HEK293 (cell line): Measurements from ENCODE around the gene PPP6R1.

Source experiments
- CTCF ChIA-PET: fragments of 350-600 bp; formaldehyde crosslinking; extraction: SDS; loops from one replicate; lab custom pipeline; 2021; ENCODE audit warnings: antibody characterized with exemption; lab: Yijun Ruan, JAX
- POLR2A ChIA-PET: fragments of 300-600 bp; formaldehyde crosslinking; extraction: SDS; loops from one replicate; lab custom pipeline; 2020; ENCODE audit warnings: antibody characterized with exemption, inconsistent platforms; lab: Yijun Ruan, JAX
- H3K27ac ChIP-seq: fragments of 200-500 bp; sonication (Bioruptor generic); 2 replicates; pipeline ENCODE4 v1.5.1; 2014; ENCODE audit warnings: low read depth, low read length, control low read depth, inconsistent platforms; ENCODE audit errors: extremely low read depth
- H3K36me3 ChIP-seq, 2 experiments: fragments of 200-500 bp in 1 of 2; sonication (Bioruptor generic) in 1 of 2; 1 replicate in 1 of 2; 2 replicates in 1 of 2; pipeline ENCODE4 v1.5.1; 2014 to 2017; ENCODE audit warnings: inconsistent platforms in 2 of 2, low read length in 2 of 2; ENCODE audit not compliant: control insufficient read depth in 2 of 2, insufficient read depth in 1 of 2
- H3K4me1 ChIP-seq: fragments of 200-500 bp; sonication (Bioruptor generic); 2 replicates; pipeline ENCODE4 v1.5.1; 2014; ENCODE audit warnings: mild to moderate bottlenecking, low read length, inconsistent platforms; ENCODE audit not compliant: control insufficient read depth, insufficient read depth
- H3K4me3 ChIP-seq: 2 replicates; pipeline ENCODE4 v1.5.1; 2011; ENCODE audit warnings: low read depth, mild to moderate bottlenecking, control low read depth, low read length, moderate library complexity
- H3K9me3 ChIP-seq: fragments of 200-500 bp; sonication (Bioruptor generic); 2 replicates; pipeline ENCODE4 v1.5.1; 2014; ENCODE audit warnings: low read depth, low read length, inconsistent platforms; ENCODE audit not compliant: control insufficient read depth, insufficient read depth
- BCL11B ChIP-seq: fragments of 450-650 bp; formaldehyde crosslinking; IDR thresholded peaks from 2 replicates; pipeline ENCODE4 v1.5.1; 2016; ENCODE audit warnings: low read depth, missing biosample characterization, missing genetic modification characterization
- HOXC10 ChIP-seq: sonication (generic); formaldehyde crosslinking; IDR thresholded peaks from 2 replicates; pipeline ENCODE4 v1.8.1; 2023; ENCODE audit warnings: mild to moderate bottlenecking, missing genetic modification reagents
- KLF16 ChIP-seq: fragments of 450-650 bp; formaldehyde crosslinking; IDR thresholded peaks from 2 replicates; pipeline ENCODE4 v1.5.1; 2017; ENCODE audit warnings: missing biosample characterization, missing genetic modification characterization
- OVOL3 ChIP-seq: fragments of 450-650 bp; formaldehyde crosslinking; IDR thresholded peaks from 2 replicates; pipeline ENCODE4 v1.5.1; 2016; ENCODE audit warnings: missing biosample characterization, missing genetic modification characterization
- ZBTB20 ChIP-seq: fragments of 450-650 bp; formaldehyde crosslinking; IDR thresholded peaks from 2 replicates; pipeline ENCODE4 v1.5.1; 2016; ENCODE audit warnings: missing biosample characterization, missing genetic modification characterization
- ZBTB48 ChIP-seq: fragments of 450-650 bp; formaldehyde crosslinking; IDR thresholded peaks from 2 replicates; pipeline ENCODE4 v1.5.1; 2016; ENCODE audit warnings: missing biosample characterization, missing genetic modification characterization
- ZFHX2 ChIP-seq: fragments of 450-650 bp; formaldehyde crosslinking; conservative IDR thresholded peaks from 2 replicates; pipeline ENCODE4 v1.5.1; 2016; ENCODE audit warnings: missing biosample characterization, missing genetic modification characterization
- ZFP37 ChIP-seq: fragments of 450-650 bp; formaldehyde crosslinking; IDR thresholded peaks from 2 replicates; pipeline ENCODE4 v1.5.1; 2016; ENCODE audit warnings: missing biosample characterization, missing genetic modification characterization
- ZFP69B ChIP-seq: fragments of 450-650 bp; formaldehyde crosslinking; IDR thresholded peaks from 2 replicates; pipeline ENCODE4 v1.5.1; 2016; ENCODE audit warnings: missing biosample characterization, missing genetic modification characterization
- ZNF214 ChIP-seq: fragments of 450-650 bp; formaldehyde crosslinking; IDR thresholded peaks from 2 replicates; pipeline ENCODE4 v1.5.1; 2017; ENCODE audit warnings: missing biosample characterization, mild to moderate bottlenecking, missing genetic modification characterization, borderline replicate concordance
- ZNF366 ChIP-seq: fragments of 450-650 bp; formaldehyde crosslinking; conservative IDR thresholded peaks from 2 replicates; pipeline ENCODE4 v1.5.1; 2016; ENCODE audit warnings: missing biosample characterization, missing genetic modification characterization
- ZNF404 ChIP-seq: fragments of 450-650 bp; formaldehyde crosslinking; IDR thresholded peaks from 2 replicates; pipeline ENCODE4 v1.5.1; 2017; ENCODE audit warnings: missing biosample characterization, missing genetic modification characterization
- ZNF530 ChIP-seq: fragments of 450-650 bp; formaldehyde crosslinking; IDR thresholded peaks from 2 replicates; pipeline ENCODE4 v1.5.1; 2016; ENCODE audit warnings: low read depth, missing biosample characterization, missing genetic modification characterization
- ZNF571 ChIP-seq: fragments of 450-650 bp; formaldehyde crosslinking; IDR thresholded peaks from 2 replicates; pipeline ENCODE4 v1.5.0; 2017; ENCODE audit warnings: missing biosample characterization, missing genetic modification characterization
- ZNF585B ChIP-seq: fragments of 450-650 bp; formaldehyde crosslinking; IDR thresholded peaks from 2 replicates; pipeline ENCODE4 v1.5.1; 2016; ENCODE audit warnings: missing biosample characterization, missing genetic modification characterization
- ZNF629 ChIP-seq: fragments of 450-650 bp; formaldehyde crosslinking; IDR thresholded peaks from 2 replicates; pipeline ENCODE4 v1.5.1; 2017; ENCODE audit warnings: missing biosample characterization, missing genetic modification characterization
- ZNF768 ChIP-seq: fragments of 450-650 bp; formaldehyde crosslinking; IDR thresholded peaks from 2 replicates; pipeline ENCODE4 v1.5.1; 2018; ENCODE audit warnings: missing biosample characterization, mild to moderate bottlenecking, missing genetic modification characterization
- ZNF785 ChIP-seq: fragments of 450-650 bp; formaldehyde crosslinking; IDR thresholded peaks from 2 replicates; pipeline ENCODE4 v1.5.1; 2016; ENCODE audit warnings: missing biosample characterization, missing genetic modification characterization
- TF ChIP-seq, protein P1 (sequence below): fragments of 450-650 bp; formaldehyde crosslinking; IDR thresholded peaks from 2 replicates; pipeline ENCODE4 v1.5.1; 2016; ENCODE audit warnings: missing biosample characterization, missing genetic modification characterization
- TF ChIP-seq, protein P2 (sequence below): fragments of 450-650 bp; formaldehyde crosslinking; IDR thresholded peaks from 2 replicates; pipeline ENCODE4 v1.5.1; 2016; ENCODE audit warnings: missing biosample characterization, missing genetic modification characterization
- TF ChIP-seq, protein P3 (sequence below): fragments of 450-650 bp; formaldehyde crosslinking; IDR thresholded peaks from 2 replicates; pipeline ENCODE4 v1.5.0; 2017; ENCODE audit warnings: missing biosample characterization, missing genetic modification characterization, borderline replicate concordance
- TF ChIP-seq, protein P4 (sequence below): fragments of 450-650 bp; formaldehyde crosslinking; IDR thresholded peaks from 2 replicates; pipeline ENCODE4 v1.5.1; 2017; ENCODE audit warnings: missing biosample characterization, missing genetic modification characterization
- TF ChIP-seq, protein P5 (sequence below): fragments of 450-650 bp; formaldehyde crosslinking; IDR thresholded peaks from 2 replicates; pipeline ENCODE4 v1.5.1; 2016; ENCODE audit warnings: missing biosample characterization, missing genetic modification characterization, low read depth

The PPP6R1 gene

DNA sequence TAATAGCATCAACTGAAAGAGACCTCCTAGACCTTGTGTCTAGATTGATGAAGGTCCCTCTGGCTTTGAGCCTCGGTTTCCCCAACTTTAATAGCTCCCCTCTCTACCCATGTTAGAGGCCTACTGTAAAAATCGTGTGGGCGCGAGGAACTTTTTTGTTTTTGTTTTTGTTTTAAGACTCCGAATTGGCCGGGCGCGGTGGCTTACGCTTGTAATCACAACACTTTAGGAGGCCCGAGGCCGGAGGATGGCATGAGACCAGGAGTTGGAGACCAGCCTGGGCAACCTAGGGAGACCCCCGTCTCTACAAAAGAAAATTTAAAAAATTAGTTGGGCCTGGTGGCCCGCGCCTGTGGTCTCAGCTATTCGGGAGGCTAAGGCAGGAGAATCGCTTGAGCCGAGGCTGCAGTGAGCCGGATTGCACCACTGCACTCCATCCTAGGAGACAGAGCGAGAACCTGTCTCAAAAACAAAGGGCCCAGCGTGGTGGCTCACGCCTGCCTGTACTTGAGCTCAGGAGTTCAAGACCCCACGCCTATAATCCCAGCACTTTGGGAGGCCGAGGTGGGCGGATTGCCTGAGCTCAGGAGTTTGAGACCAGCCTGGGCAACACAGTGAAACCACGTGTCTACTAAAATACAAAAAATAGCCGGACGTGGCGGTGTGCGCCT lies 858 bp upstream of the PPP6R1 start (continued):
- TF ChIP-seq, protein P1, sequence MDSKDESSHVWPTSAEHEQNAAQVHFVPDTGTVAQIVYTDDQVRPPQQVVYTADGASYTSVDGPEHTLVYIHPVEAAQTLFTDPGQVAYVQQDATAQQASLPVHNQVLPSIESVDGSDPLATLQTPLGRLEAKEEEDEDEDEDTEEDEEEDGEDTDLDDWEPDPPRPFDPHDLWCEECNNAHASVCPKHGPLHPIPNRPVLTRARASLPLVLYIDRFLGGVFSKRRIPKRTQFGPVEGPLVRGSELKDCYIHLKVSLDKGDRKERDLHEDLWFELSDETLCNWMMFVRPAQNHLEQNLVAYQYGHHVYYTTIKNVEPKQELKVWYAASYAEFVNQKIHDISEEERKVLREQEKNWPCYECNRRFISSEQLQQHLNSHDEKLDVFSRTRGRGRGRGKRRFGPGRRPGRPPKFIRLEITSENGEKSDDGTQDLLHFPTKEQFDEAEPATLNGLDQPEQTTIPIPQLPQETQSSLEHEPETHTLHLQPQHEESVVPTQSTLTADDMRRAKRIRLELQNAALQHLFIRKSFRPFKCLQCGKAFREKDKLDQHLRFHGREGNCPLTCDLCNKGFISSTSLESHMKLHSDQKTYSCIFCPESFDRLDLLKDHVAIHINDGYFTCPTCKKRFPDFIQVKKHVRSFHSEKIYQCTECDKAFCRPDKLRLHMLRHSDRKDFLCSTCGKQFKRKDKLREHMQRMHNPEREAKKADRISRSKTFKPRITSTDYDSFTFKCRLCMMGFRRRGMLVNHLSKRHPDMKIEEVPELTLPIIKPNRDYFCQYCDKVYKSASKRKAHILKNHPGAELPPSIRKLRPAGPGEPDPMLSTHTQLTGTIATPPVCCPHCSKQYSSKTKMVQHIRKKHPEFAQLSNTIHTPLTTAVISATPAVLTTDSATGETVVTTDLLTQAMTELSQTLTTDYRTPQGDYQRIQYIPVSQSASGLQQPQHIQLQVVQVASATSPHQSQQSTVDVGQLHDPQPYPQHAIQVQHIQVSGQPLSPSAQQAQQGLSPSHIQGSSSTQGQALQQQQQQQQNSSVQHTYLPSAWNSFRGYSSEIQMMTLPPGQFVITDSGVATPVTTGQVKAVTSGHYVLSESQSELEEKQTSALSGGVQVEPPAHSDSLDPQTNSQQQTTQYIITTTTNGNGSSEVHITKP (tag by site-specific recombination) = peak; percentile 55
- TF ChIP-seq, protein P2, sequence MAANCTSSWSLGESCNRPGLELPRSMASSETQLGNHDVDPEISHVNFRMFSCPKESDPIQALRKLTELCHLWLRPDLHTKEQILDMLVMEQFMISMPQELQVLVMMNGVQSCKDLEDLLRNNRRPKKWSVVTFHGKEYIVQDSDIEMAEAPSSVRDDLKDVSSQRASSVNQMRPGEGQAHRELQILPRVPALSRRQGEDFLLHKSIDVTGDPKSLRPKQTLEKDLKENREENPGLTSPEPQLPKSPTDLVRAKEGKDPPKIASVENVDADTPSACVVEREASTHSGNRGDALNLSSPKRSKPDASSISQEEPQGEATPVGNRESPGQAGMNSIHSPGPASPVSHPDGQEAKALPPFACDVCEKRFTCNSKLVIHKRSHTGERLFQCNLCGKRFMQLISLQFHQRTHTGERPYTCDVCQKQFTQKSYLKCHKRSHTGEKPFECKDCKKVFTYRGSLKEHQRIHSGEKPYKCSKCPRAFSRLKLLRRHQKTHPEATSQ (tag by site-specific recombination) = no peak
- TF ChIP-seq ZFP69B = 0 out of 2 replicates have a peak, but pooled peaks have one; percentile 6
- peak; percentile 2; the same call in 1 of the 2 replicates for TF ChIP-seq OVOL3 (tag by site-specific recombination)
- peak; percentile 56 for TF ChIP-seq ZFHX2 (tag by site-specific recombination)
- 0 out of 2 replicates have a peak, but pooled peaks have one; percentile 24 for TF ChIP-seq ZBTB20 (tag by site-specific recombination)
- TF ChIP-seq ZNF404 = no peak
- TF ChIP-seq, protein P3, sequence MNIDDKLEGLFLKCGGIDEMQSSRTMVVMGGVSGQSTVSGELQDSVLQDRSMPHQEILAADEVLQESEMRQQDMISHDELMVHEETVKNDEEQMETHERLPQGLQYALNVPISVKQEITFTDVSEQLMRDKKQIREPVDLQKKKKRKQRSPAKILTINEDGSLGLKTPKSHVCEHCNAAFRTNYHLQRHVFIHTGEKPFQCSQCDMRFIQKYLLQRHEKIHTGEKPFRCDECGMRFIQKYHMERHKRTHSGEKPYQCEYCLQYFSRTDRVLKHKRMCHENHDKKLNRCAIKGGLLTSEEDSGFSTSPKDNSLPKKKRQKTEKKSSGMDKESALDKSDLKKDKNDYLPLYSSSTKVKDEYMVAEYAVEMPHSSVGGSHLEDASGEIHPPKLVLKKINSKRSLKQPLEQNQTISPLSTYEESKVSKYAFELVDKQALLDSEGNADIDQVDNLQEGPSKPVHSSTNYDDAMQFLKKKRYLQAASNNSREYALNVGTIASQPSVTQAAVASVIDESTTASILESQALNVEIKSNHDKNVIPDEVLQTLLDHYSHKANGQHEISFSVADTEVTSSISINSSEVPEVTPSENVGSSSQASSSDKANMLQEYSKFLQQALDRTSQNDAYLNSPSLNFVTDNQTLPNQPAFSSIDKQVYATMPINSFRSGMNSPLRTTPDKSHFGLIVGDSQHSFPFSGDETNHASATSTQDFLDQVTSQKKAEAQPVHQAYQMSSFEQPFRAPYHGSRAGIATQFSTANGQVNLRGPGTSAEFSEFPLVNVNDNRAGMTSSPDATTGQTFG (tag by site-specific recombination) = no peak
- TF ChIP-seq, all 188 proteins: peak for 11

DNA sequence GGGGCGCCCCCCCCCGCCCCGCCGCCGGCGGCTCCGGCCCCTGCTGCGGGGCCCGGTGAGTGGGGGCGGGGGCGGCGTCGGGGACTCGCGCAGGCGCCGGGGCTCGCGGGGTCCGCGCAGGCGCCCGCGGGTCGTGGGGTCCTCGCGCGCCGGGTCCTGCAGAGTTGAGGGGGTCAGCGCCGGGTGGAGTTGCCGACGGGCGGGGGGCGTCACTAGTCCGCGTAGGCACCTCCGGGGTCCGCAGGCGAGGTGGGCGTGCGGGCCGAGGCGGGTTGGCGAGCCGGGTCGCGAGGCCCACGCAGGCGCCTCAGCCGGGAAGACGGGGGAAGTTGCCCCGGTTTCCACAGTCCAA lies 365 bp downstream of the PPP6R1 start:
- peaks cover 0 to 33% of the 10 kb centered on the region in 2 experiments; a peak in 1 of 3 replicates for H3K36me3 ChIP-seq
- peak overlapping the region; percentile 96 for H3K4me3 ChIP-seq
- CTCF ChIA-PET = interaction anchor here (0.6 to 0.7 kb wide), 2 partner anchors 43 to 92 kb away, joined by 3 to 5 read pairs; partner anchors contain the start of gene DNAAF3
- POLR2A ChIA-PET = interaction anchor here (0.6 to 4.0 kb wide), 23 partner anchors 8 to 389 kb away, joined by 3 to 79 read pairs (median 6); partner anchors contain the start of genes BRSK1, CCDC106, DNAAF3 and FIZ1
- H3K9me3 ChIP-seq = no peaks in the 10 kb centered on the region
- peak overlapping the region; percentile 94 for H3K27ac ChIP-seq
- peaks cover 28% of the 10 kb centered on the region for H3K4me1 ChIP-seq
- TF ChIP-seq, protein P4, sequence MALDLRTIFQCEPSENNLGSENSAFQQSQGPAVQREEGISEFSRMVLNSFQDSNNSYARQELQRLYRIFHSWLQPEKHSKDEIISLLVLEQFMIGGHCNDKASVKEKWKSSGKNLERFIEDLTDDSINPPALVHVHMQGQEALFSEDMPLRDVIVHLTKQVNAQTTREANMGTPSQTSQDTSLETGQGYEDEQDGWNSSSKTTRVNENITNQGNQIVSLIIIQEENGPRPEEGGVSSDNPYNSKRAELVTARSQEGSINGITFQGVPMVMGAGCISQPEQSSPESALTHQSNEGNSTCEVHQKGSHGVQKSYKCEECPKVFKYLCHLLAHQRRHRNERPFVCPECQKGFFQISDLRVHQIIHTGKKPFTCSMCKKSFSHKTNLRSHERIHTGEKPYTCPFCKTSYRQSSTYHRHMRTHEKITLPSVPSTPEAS (tag by site-specific recombination) = no peak
- TF ChIP-seq ZNF571 (tag by site-specific recombination) (no peak), BCL11B (tag by site-specific recombination) (peak; percentile 42; the same call in 1 of the 2 replicates), ZNF585B (tag by site-specific recombination) (no peak), ZNF785 (tag by site-specific recombination) (0 out of 2 replicates have a peak, but pooled peaks have one; percentile 70), ZNF530 (tag by site-specific recombination) (no peak), ZNF214 (no peak), ZNF629 (tag by site-specific recombination) (no peak), KLF16 (no peak), ZNF366 (tag by site-specific recombination) (no peak), HOXC10 (CRISPR knock-in tag) (peak; percentile 82; the same call in 1 of the 2 replicates), ZNF768 (no peak), ZFP37 (tag by site-specific recombination) (no peak), ZBTB48 (tag by site-specific recombination) (no peak)
- TF ChIP-seq, protein P5, sequence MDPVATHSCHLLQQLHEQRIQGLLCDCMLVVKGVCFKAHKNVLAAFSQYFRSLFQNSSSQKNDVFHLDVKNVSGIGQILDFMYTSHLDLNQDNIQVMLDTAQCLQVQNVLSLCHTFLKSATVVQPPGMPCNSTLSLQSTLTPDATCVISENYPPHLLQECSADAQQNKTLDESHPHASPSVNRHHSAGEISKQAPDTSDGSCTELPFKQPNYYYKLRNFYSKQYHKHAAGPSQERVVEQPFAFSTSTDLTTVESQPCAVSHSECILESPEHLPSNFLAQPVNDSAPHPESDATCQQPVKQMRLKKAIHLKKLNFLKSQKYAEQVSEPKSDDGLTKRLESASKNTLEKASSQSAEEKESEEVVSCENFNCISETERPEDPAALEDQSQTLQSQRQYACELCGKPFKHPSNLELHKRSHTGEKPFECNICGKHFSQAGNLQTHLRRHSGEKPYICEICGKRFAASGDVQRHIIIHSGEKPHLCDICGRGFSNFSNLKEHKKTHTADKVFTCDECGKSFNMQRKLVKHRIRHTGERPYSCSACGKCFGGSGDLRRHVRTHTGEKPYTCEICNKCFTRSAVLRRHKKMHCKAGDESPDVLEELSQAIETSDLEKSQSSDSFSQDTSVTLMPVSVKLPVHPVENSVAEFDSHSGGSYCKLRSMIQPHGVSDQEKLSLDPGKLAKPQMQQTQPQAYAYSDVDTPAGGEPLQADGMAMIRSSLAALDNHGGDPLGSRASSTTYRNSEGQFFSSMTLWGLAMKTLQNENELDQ (tag by site-specific recombination) = no peak
- TF ChIP-seq, protein P2 (tag by site-specific recombination) = peak; percentile 36; the same call in 1 of the 2 replicates
